GM10248 (cell line): Measurements from ENCODE around the gene AADACL4.

Experiments
- CTCF ChIA-PET: fragments of 300-600 bp; sonication (Branson Sonifier 250); formaldehyde crosslinking; extraction: SDS; loops from one replicate; lab custom pipeline; 2021; ENCODE audit warnings: antibody characterized with exemption; lab: Yijun Ruan, JAX
- POLR2A ChIA-PET: fragments of 350-650 bp; sonication (Branson Sonifier 250); formaldehyde crosslinking; extraction: SDS; loops from one replicate; lab custom pipeline; 2020; ENCODE audit warnings: antibody characterized with exemption; lab: Yijun Ruan, JAX
- DNase-seq: peaks from one replicate; pipeline ENCODE4 v3.0.0; 2012; ENCODE audit errors: extremely low spot score
- TF ChIP-seq, protein P1 (sequence below): IDR thresholded peaks from 2 replicates; pipeline ENCODE4 v1.5.1; 2012; ENCODE audit warnings: mild to moderate bottlenecking, low read depth; ENCODE audit errors: extremely low read depth, missing control alignments, control extremely low read depth

AADACL4 gene

DNA sequence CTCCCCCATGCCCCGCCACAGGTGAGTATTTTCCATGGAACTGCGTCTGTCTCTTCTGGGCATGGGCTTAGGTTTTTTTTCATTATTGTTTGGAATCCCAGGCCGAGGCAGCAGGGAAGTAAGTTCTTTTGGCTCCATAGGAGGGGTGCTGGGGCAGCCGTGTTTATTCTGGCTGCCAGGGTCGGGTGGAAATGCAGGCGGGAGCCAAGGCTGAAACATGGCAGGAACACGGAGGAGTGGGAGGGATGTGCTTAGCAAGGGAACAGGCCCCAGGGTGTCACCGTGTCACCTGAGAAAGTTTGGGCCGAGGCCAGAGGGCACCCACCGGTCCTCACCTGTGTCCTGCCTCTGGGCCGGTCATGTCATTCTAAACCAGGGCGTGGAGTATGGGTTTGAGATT lies 21.4 kb upstream of the AADACL4 start:
- no peak for DNase-seq
- ChIA-PET POLR2A (no interaction called here), CTCF (interaction anchor here (1.2 to 7.5 kb wide), 2 partner anchors 36 to 347 kb away, joined by 5 to 98 read pairs; no protein-coding TSS in a partner anchor)
- TF ChIP-seq, protein P1, sequence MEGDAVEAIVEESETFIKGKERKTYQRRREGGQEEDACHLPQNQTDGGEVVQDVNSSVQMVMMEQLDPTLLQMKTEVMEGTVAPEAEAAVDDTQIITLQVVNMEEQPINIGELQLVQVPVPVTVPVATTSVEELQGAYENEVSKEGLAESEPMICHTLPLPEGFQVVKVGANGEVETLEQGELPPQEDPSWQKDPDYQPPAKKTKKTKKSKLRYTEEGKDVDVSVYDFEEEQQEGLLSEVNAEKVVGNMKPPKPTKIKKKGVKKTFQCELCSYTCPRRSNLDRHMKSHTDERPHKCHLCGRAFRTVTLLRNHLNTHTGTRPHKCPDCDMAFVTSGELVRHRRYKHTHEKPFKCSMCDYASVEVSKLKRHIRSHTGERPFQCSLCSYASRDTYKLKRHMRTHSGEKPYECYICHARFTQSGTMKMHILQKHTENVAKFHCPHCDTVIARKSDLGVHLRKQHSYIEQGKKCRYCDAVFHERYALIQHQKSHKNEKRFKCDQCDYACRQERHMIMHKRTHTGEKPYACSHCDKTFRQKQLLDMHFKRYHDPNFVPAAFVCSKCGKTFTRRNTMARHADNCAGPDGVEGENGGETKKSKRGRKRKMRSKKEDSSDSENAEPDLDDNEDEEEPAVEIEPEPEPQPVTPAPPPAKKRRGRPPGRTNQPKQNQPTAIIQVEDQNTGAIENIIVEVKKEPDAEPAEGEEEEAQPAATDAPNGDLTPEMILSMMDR, result no peak

DNA sequence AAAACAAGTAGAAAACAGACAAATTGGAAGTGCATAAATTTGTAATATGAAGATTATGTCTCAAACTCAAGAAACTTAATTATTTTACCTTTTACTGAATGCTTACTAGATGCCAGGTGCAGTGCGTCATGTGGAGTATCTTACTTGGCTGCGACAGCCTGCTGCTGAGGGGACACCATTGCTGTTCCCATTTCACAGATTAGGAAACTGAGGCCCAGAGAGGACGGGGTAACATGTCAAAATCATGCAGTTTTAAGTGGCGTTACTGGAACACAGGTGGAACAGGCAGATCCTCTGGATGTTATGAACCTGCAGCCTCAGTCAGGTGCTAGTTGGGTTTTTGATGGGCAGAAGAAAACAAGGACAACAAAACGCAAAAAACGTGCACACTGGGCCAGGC lies 18.6 kb upstream of the AADACL4 start:
- CTCF ChIA-PET, result no interaction called here
- no peak for DNase-seq

GRCh38 chr1:12626888-12627287 lies 17.0 kb upstream of the AADACL4 start:
- ChIA-PET CTCF (no interaction called here), POLR2A (no interaction called here)
- no peak for DNase-seq
- TF ChIP-seq, protein P1, result no peak

More for the DNA sequence above, 18.6 kb upstream of the AADACL4 start:
- TF ChIP-seq, protein P1, result no peak
- POLR2A ChIA-PET, result no interaction called here

- no peak for DNase-seq
- CTCF ChIA-PET, result no interaction called here
- POLR2A ChIA-PET, result no interaction called here
- TF ChIP-seq, protein P1, result no peak
Observed at GRCh38 chr1:12627296-12627695, 16.6 kb upstream of the AADACL4 start.

DNA sequence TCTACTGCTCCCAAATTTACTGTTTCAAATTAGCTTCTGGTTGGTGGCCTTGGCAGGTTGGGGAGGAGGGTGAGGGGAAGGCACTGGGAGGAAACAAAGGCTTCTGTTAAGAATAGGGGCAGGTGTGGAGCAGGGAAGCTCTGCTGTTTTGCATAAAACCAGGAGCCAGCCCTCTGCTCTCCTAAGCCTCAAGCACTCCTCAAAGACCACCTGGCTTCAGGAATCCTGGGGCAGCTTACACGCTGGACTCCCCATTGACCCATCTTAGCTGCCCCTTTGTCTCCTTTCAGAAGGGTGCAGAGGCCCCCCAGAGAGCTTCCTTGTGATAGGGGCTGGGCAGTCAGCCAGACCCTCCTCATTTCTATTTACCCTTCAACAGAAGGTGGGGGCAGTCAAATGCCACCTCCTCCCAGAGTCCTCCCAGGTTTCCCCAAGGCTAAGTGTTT lies 14.4 kb upstream of the AADACL4 start:
- DNase-seq, result no peak
- POLR2A ChIA-PET, result no interaction called here
- TF ChIP-seq, protein P1, result no peak
- CTCF ChIA-PET, result interaction anchor here (1.2 to 4.5 kb wide), 3 partner anchors 10 to 53 kb away, joined by 4 to 24 read pairs (median 6); no protein-coding TSS in a partner anchor

- TF ChIP-seq, protein P1, result no peak
- DNase-seq, result no peak
- ChIA-PET POLR2A (no interaction called here), CTCF (interaction anchor here (1.2 to 4.5 kb wide), 3 partner anchors 10 to 53 kb away, joined by 4 to 24 read pairs (median 6); no protein-coding TSS in a partner anchor)
Observed at GRCh38 chr1:12629985-12630760, 13.7 kb upstream of the AADACL4 start.
